Medulla oblongata (tissue), 1 donor: Measurements from ENCODE around the gene SORBS1.
"Not testable (repeated sequence)": the region's sequence is repeated elsewhere in the genome, so short reads cannot be mapped to it uniquely, and the experiment has no call there.

ENCODE experiments used
- DNase-seq: peaks from one replicate; pipeline ENCODE4 v3.0.0-alpha.2; 2015; ENCODE audit errors: extremely low spot score

Gene SORBS1

DNA sequence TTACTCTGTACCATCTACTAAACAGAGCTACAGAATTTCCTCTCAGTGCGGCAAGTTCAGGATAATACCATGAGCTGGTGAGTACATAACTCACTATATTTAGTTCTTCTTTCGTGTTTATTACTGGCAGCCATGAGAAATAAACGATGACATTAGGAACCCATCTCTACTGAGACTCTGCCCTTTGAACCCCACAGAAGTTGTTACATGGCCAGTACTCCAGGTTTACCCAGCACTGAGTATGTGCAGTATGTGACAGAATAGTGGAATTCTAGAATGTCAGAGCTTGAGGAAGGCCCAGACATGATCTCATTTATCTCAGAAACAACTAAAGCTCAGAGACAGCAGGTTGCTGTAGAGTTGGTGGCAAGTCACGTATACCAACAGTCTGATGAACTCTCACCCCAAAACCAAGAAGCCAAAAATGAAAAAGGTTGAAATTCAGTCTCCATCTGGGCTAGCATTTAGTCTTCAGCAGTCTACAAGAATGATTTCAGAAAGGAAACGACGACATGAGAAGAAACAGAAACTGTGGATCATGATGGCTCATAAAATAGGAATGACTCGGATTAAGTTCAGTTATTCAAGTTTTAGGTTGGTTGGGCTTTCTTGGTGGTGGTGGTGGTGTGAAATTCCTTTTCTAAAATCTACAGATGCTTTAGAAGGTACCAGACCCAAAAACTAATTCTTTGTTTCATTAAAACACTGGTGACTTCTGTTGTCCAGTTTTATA lies 78.5 kb downstream of the SORBS1 start:
- no peak for DNase-seq

GRCh38 chr10:95480901-95481491 lies 80.2 kb downstream of the SORBS1 start:
- no peak for DNase-seq

DNA sequence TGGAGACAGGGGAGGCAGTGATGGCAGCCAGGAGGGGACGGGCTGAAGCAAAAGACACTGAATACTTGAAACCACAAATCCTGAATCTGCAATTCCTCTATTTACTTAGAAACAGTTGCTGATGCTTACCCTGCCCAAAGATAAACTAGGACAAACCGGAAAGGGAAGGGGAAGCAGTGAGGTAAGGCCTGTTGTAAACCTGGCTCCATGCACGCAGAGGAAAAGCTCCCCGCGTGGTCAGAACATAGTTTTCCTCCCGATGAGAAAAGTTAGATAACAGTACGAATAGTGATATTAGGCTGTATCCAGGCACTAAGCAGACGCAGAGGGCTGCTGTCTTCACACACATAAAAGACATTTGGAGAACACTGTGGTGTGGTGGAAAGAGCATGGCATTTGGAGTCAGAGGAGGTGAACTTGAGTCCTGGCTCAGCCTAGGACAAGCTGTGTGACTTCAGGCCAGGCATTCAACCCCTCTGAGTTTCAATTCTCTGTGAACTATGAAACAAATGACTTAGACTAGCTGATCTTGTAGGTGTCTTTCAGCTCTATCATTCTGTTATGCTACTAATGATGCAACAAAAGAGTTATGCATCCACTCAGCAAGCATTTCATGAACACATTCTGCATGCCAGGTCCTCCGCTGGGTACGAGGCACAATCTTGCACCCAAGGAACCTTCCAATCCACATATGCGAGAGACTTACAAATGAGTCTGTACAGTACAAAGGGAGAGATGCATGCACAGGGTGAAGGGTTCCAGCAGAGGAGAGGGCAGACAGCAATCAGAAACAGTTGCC lies 80.9 kb downstream of the SORBS1 start:
- DNase-seq, result no peak

- DNase-seq, result no peak
Measured at GRCh38 chr10:95478935-95479334, 82.2 kb downstream of the SORBS1 start.

DNA sequence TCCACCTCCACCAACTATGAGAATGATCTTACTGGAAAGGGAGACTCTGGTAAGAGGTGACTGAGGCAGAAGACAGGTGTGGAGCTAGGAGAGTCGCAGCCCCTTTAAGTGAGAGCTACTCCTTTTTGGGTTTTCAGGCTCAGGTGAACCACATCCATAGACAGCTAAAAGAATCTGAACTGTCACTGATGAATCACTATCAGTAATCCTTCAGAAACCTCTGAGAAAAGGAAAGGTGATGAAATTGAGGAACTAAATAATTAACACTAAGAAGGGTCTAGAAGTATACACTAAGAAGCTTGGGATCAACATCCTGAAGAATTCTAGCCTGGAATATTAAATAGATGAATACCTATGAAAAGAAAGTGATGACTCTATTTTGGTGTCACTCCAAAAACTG lies 83.0 kb downstream of the SORBS1 start:
- DNase-seq, result no peak

DNA sequence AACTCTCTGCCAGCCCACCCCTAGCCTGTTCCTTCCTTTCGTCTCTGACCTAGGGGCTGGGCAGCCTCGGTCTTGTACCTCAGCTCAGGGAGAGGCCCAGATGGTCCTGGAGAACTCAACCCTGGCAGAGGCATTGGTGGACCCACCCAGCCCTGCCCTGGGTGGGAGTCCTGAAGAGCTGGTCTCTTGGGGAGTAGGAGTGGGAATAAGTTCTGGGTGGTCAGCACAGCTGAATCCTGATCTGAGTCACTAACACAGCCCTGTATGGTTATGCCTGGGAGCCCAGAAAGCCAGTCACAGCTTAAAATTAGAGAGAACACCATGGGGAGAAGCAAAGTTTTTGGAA lies 84.0 kb downstream of the SORBS1 start:
- DNase-seq, result no peak

DNA sequence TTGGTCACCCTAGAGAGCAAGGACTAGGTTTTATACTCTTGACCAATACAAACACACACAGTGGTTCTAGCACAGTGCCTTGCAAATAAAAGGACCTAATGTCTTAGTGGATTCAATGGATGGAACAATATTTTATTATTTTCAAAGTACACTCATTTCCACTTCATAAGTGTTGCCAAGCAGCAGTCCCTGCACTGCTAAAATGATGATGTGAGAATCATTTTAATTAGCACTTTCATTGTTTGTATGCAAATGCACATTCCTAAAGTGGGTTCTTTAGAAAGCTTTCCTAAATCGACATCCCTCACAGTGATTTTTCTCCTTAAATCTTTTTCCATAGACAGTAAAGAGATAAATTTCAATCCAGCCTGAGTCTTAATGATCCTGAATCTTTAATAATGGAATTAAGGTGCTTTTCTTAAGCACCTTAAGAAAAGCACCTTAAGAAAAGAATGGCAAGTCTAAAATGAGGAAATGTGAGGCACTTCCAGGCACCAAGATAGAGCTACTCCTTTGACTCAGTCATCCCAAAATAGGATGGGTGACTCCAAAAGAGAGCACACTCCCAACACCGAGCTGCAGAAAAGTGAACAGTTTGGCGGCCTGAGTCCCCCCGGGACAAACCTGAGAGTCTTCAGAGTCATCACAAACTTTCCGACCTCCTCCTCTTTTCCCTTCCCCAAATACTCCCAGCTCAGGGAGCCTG lies 84.5 kb downstream of the SORBS1 start:
- peak; percentile 64 for DNase-seq

DNA sequence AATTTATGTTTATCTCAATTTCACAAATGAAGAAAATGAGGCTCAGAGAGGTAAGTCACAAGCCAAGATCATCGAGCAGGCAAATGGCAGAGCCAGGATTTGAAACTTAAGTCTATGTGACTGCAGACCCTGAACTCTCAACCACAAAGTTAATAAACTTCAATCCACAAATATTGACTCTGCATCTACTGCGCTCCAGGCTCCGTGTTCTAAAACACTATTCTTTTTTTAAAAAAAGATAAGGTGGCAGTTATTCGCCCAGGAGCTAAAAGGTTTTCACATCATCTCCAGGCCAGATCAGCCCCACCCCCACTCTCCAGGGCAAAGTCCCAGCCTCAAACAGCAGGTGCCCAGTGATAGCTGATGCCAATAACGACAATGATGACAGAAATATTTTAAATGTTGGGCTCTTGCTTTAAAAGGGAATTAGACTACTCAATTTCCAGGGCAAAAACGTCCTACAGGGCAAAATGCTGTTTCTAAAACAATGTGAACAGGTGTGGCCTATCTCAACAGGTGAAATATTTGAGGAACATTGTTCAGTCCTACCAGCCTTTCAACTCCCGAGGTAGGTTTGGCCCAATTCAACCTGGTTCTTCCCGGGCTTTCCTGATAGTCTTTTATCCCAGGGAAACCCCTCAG lies 85.2 kb downstream of the SORBS1 start:
- DNase-seq, result no peak

DNA sequence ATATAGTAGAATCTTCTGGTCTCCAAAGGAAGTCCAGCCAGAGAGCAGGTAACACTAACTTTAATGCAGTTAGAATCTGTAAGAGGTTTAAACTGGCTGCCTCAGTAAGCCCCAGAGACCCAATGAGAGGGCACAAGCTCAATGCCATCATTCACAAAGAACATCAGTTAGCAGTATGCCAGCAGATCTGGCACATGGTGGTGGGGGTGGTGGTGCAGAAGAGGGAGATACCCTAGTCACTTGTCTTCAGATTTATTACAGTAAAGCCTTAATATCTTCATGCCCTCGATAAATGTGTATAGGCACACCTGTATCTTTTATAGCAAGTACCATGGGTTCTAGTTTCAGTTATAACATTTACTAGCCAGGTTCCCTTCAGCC lies 86.2 kb downstream of the SORBS1 start:
- no peak for DNase-seq

- DNase-seq, result no peak
Measured at GRCh38 chr10:95474228-95475002, 86.8 kb downstream of the SORBS1 start.

DNA sequence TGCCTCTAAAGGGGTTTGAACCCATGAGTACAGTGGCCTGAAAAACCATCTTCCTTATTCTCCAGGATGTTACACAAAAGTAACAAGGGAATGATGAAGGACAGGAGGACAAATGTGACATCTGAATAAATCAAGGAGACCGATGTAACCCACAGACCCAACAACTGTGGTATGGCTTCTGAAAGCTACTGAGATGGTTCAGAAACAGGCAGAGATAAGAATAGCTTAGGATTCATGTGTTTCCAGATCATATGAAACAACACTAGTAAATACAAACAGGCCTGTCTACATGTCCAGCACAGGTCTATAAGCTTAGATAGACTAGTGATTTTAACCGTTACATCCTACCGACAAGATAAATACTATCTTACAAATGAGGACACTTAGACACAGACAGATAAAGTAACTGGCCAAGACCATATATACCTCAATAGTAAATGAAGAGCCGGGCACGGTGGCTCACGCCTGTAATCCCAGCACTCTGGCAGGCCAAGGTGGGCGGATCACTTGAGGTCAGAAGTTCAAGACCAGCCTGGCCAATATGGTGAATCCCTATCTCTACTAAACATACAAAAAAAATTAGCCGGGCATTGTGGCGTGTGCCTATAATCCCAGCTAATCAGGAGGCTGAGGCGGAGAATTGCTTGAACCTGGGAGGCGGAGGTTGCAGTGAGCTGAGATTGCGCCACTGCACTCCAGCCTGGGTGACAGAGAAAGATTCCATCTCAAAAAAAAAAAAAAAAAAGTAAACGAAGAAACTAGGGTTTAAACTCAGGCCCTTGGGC lies 88.7 kb downstream of the SORBS1 start:
- no peak for DNase-seq

DNA sequence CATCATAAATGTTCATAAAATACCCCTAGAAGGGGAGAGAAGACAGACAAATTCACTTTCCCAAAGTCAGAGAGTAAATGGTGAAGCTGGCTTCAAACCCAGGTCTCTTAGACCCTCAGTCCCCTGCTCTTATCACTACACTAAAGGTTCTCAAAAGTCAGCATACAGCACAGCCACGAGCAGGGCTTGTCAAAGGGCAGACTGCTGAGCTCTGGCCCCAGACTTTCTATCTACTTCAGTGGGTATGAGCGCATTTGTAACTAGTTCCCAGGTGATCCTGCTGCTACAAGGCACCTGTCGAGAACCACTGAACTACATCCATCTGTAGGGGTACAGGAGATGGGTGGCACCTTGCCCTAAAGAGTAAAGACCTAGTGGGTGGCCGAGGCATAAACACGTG lies 91.5 kb downstream of the SORBS1 start:
- no peak for DNase-seq

DNA sequence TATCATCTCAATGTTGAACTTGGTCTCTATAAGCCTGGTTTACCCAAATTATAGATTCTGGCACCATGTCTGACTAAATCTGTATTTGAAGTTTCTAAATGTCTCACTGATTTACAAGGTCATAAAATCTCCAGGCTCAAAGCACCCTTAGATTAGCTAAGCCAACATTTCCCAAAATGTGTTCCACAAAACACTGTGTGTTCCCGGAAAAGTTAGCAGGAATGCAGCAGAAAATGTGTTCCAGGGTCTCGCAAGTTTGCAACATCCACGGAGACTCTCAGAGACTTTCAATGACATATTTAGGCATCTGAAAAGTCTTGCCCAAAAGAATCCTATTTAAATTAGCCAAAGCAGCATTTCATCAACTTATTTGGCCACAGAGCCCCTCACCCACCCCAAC lies 91.9 kb downstream of the SORBS1 start:
- DNase-seq, result no peak

DNA sequence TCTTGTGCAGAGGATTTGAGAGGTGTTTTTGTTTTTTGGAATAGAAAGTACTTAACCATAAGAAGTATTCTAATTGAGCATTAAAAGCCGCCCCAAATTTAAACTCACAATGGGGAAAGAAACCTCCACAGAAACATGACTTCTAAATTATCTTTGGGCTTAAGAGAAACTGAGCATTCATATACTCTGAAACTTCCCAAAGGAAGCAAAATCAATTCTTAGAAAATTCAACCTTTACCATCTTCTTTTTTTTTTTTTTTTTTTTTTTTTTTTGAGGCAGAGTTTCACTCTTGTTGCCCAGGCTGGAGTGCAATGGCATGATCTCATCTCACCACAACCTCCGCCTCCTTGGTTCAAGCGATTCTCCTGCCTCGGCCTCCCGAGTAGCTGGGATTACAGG lies 93.5 kb downstream of the SORBS1 start:
- DNase-seq, result not testable (repeated sequence)

DNA sequence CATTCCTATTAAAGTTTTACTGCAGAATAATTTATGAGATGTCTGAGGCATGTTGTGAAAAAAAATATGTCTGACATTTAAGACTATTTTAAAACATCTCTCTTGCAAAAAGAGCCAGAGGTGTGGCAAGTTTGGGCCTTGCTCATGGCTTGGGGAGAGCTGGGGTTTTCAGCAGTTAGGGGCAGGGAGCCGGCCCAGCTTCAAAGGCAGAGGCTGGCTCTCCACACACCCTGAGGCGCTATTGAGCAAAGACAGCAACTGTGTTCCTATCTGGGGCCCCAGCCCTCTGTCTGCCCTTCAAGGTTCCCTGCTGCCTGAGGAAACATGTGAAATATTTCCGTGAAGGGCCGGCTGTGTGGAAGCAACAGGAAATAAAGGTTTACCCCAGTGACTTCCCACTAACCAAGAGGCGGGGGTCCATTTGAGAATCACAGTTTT lies 94.0 kb downstream of the SORBS1 start:
- DNase-seq, result no peak

DNA sequence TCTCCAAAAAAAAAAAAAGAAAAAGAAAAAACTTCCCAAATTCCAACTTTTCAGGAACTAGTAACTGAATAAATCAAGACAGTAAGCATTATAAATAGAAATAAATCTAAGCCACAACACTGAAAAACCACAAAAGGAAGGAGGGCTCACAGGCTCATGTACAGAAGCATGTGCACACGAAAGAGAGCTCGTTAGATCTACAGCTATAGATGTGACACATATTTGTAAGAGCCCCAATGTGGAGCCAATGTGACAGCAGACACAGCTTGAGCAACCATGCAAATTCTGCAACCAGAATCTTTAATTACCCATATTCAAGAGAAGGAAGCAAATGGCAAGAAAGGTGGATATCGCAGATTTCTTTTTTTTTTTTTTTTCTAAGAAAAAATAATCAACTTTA lies 94.7 kb downstream of the SORBS1 start:
- no peak for DNase-seq

DNA sequence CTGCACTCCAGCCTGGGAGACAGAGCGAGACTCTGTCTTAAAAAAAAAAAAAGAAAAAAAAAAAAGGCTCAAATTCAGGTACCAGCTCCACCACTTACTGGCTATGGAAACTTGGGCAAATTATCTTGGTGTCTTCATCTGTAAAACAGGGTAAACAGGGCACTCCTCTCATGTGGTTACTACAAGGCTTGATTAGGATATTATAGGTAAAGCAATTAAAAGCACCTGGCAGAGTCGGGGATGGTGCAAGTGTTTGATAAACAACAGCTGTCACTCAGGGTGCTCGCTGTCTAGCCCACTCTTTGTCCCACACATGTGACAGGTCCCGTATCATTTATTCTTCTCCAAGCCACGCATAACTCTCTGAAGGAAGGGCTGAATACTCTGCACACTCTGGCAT lies 96.9 kb downstream of the SORBS1 start:
- no peak for DNase-seq

GRCh38 chr10:95462740-95463667 lies 98.2 kb downstream of the SORBS1 start:
- DNase-seq, result no peak

- no peak for DNase-seq
Measured at GRCh38 chr10:95461611-95462010, 99.6 kb downstream of the SORBS1 start.
